GM21619 (cell line): ENCODE measurements around the gene SLC2A4RG.

Source experiments
- ATAC-seq: cut with Tn5 transposase; IDR thresholded peaks from one replicate; pipeline ENCODE4 v1.9.1; 2021; ENCODE audit not compliant: unreplicated experiment

The SLC2A4RG gene

DNA sequence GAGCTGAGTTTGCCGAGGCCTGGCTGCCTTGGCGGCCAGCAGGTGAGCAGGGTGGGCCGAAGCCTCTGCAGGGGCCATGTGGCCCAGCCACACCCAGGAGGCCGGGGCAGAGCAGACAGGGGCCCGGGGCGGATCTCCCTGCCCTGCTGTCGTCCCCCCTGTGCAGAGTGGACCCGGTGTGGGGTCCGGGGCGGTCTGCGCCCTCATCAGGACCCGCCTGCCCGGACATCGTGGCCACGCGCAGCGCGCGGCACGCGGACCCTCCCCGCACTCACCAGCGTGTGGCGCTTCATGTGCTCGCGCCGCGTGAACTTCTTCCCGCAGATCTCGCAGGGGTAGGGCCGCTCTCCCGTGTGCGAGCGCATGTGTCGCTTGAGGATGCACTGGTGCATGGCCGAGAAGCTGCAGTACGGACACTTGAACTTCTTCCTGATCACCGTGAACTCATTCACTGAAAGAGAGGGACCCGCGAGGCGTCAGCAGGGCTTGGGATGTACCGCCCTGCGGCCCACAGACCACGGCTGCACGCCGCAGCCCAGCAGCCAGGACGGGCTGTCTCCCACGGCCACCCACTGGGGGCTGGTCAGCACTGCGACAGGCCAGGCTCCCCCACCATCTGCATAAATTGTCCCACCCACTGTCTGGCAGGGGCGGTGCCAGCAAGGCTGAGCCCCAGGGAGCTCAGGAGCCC lies 13.0 kb downstream of the SLC2A4RG start:
- no peak for ATAC-seq

DNA sequence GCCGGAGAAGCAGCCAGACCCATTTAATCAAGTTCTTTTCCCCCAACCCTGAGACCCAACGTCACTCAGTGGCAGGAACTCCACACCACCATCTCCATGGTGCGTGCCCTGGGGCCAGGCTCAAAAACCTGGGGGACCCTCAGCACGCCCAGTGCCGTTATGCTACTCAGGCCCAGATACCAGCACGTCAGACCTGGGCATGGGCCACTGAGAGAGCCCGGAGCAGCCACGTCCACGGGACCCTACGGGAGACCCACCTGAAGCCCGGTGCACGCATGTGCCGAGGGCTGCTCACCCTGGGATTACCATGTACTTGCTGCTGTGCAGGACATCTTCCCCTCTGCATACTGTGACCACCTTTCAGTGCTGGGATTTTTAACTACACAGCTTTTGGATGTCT lies 13.8 kb downstream of the SLC2A4RG start:
- ATAC-seq, result no peak

DNA sequence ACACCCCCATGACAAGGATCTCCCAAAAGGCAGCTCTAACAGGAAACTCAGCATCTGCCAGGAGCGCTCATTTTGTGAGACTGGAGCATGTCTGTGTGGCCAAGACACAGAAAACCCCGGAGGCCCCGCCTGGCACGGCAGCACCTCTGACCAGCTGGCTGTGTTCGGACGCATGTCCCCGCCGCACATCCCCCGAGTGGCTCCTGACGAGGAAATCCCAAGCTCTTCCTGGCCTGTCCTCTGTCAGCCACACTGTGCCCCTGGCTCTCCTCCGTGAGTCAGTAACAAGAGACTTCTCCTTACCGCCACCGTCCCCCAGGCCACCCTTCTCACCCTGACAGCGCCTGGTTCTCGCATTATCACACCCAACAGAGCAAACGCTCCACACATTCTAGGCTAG lies 14.4 kb downstream of the SLC2A4RG start:
- no peak for ATAC-seq

DNA sequence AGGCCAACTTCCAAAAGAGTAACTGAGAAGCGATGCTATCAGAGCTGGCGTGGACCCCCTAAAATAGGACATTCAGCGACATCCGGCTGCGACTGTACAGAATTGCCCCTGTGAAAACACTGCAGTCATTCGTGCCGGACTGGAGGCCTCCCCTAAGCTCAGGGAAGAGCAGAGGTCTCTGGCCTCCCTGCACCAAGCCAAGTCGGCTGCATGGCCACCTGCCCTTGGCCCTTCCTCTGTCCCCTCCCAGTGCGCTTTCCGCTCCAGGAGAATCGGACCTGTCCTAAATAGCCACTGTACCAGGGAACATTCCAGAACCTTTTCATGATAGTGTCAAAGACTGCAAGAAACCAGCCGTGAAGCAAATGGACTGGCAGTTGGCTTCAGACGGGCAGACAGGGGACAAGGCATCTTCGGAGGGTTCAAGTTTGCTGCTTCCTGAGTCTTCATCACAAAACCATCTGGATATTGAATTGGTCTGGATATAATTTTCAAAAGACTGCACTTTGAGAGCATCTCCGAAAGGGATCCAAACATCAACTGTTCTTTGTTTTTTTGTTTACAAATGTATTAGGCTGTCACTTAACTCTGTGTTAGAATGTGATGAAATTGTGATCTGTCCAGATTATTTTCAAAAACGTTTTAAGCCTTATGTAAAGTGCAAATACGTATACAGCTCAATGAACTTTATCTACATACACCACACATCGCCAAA lies 16.5 kb downstream of the SLC2A4RG start:
- no peak for ATAC-seq

DNA sequence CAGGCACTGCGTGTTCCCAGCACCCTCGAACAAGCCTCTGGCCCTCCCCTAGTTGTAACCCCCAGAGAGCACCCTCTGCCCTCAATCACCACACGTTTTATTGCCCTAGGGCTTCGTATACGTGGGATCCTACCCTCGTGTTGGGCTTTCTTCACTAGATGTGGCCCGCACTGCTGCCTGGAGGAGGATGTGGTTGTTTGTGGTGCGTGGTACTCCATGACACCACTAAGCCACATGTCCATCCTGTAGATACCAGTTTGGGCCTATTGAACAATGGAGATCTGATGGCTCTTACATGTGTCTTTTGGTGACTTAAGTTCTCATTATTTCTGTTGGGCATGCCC lies 17.0 kb downstream of the SLC2A4RG start:
- no peak for ATAC-seq

DNA sequence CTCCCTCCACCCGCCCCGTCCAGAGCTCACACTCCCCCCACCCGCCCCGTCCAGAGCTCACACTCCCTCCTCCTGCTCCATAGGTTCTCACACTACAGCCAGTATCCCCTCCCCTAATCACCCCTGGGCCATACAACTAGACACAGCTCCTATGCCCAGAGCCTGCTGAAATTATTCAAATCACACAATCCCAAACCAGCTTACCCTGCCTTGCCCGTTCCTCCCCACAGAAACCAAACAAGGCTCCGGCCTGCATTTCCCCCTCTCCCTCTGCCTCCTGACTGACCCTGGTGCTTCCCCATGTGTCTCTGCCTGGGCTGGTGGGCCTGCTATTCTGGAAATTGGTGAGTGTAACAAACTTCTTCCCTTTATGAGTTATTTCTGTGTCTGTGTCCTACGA lies 18.6 kb downstream of the SLC2A4RG start:
- ATAC-seq, result no peak

DNA sequence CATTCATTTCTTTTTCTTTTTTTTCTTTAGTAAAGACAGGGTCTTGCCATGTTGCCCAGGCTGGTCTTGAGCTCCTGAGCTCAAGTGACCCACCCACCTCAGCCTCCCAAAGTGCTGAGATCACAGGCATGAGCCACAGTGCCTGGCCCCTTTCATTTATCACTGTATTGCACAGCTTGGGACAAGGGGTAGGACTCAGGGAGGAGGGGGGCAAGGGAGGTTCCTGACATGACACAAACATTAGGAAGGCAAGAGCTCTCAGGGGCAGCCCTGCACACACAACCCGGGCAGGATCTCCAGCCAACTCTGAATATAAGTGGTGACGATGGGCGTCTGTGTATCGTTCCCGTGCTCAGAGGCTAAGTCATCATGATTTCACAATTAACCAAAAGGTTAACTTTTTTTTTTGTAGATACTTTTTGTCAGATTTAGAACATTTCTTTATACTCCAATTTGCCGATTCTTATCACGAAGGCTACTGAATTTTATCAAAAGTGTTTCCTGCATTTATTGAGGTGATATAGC lies 19.9 kb downstream of the SLC2A4RG start:
- no peak for ATAC-seq

DNA sequence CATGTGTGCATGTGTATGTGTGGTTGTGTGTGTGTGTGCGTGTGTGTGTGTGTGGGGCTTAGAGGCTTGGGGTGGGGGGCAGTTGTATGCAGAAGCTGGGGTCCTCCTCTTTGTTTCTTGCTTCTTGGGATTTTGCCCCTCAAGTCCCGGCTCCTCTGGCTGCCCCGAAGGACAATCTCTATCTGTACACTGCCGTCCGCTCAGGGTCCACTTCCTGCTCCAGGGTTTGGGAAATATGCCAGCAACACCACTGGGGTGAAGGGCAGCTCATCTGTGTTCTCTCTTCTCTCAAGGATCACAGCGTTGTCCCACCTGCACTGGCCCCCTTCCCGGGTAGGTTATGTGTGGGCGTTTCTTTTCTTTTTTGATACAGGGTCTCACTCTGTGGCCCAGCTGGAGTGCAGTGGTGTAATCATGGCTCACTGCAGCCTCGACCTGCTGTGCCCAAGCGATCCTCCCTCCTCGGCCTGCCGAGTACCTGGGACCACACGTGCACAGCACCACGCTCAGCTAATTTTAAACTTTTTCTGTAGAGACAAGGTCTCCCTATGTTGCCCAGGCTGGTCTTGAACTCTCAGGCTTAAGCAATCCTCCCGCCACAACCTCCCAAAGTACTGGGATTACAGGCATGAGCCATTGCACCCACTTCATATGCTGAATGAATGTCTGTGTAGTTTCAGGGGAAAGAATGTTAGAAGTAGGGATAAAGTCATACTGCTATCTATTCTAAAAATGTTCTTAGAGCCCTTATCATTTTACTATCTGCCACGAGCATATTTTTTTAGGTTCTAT lies 25.7 kb downstream of the SLC2A4RG start:
- no peak for ATAC-seq

DNA sequence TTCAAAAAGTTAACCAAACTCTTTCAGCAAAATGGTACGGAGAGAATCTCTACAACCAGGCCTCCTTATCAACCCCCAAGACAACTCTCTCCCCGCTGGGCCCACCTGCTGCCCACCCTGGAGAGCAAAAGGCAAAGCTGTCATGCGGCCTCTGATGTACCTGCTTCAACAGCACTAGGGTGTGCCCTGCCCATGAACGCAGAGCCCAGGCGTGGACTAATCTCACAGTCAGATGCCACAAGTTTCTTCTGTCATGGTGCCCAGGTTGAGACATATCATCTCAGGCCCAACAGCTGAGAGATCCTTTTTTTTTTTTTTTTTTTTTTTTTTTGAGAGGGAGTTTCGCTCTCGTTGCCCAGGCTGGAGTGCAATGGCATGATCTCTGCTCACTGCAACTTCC lies 26.3 kb downstream of the SLC2A4RG start:
- ATAC-seq, result no peak

DNA sequence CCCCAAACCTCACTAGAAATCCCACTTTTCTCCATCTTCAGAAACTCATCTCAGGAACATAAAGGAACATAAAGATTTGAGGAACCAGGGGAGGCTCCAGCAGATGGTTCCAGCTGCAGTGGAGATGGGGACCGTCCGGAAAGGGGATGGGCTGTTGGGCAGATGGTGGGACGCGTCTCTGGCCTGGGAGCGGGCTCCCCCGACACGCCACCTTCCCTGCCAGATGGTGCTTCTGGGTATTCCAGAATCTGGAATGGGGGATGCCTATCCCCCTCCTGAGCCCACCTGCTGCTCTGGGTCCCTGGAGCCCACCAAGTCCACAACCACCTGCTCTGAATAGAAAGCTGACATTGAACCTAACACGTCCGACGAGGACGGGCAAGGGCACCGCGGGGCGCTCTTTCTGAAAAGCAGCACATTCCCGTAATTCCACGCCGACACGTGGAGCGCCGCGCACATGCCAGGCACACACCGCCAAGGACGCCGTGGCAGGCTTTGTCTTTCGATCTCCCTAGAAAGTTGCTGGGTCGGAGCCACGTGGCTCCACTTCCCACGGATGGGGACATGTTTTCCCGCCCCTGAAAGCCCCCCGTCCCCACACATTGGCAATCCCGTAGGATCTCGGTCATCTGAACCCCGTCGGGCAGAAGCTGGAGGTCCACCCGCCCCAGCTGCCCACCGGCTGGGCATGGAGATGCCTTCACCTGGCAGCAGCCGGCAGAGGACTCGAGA lies 27.3 kb downstream of the SLC2A4RG start:
- no peak for ATAC-seq

DNA sequence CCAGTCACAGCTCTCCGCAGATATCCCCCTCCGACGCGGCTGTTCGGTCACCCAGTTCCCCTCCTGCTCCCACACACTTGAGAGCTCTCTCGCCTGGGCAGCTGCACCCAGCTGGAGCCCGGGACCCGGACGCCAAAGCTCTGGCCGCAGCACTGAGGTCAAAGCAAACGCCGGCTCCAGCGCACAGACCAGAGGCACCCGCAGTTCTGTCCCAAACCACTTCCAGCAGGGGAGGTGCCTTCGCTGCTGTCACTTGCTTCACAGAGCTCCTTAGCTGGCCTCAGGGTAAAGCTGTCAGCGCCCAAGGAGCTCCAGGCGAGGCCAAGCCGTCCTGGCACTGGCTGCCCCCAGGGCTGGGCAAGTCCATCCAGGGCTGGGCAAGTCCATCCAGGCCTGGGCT lies 27.9 kb downstream of the SLC2A4RG start:
- no peak for ATAC-seq

DNA sequence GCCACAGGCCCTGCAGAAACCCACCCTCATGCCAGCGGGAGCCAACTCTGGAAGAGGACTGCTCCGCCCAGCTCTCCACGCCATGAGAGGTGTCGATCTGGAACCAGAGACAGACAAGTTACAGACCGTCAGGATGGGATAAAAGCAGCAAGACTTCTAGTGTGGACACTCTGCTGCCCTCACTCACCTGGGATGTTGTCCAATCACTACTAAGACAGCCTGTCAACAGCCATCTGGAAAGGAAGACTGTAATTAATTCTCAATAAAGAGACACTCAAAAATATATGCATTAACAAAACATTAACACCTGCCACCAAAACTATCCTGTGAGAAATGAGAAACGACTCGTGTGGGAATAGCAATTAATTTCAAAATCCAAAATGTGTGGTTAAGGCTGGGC lies 28.3 kb downstream of the SLC2A4RG start:
- no peak for ATAC-seq

DNA sequence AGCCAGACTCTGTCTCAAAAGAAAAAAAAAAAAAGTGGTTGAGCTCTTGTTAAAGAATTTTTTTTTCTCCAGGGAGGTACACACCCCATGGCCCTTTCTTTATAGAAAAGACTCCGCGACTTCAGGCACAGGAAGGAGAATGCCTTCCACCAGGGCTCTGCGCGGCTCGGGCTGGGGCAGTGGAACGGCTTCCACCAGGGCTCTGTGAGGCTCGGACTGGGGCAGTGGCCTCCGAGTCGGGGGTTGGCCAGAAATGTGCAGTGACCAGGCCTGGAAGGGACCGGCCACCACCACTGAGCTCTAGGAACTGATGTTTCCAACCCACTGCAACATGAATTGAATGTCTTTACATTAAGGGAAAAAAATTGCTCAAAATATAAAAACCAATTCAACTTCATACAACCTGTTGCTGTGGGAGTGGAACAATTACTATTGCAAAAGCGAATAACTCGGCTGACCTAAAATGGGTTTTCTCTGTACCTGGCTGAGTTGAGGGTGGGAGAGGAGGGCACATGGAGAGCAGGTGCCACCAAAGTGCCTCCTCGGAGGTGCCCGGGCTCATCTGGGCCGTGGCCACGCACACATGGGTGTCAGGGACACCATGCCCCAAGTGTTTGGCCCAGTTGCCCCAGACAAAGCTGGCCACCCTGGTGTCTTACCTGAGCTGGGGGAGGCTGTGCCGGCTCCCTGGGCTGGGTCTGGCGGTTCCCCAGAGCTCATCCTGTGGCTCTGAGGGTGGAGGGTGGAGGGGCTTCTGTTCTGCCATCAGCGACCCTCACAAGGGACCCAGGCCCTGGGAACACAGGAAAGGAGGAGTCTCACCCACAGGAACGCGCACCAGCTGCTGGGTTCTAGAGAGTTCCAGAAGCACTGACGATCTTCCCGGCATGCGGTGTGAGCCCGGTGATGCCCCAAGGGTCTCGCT lies 29.3 kb downstream of the SLC2A4RG start:
- no peak for ATAC-seq

DNA sequence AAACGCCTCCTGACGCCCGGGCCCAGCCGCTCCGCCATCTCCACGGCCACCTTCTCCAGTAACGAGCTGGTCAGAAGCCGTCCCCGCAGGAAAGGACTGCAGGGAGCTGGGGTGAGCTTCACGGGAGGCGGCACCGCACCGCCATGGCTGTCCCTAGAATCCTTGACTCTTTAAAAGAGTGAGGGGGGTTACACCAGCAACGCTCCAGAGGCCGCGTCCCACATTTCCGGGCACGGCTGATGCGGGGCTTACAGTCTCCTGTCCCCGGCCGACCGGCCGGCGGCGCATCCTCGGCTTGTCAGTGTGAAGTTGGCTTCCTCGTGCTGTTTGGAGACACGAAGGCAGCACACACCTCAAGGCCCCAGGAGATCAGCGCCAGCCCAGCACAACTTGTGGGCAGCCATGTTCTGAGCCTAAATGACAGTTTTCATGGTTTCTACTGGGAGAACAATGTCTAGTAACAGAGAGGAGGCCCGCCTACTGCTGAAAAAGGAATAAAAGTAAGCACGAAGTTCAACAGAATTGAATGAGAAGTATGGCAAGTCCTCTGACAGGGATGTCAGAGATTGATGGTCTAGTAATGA lies 30.4 kb downstream of the SLC2A4RG start:
- no peak for ATAC-seq

DNA sequence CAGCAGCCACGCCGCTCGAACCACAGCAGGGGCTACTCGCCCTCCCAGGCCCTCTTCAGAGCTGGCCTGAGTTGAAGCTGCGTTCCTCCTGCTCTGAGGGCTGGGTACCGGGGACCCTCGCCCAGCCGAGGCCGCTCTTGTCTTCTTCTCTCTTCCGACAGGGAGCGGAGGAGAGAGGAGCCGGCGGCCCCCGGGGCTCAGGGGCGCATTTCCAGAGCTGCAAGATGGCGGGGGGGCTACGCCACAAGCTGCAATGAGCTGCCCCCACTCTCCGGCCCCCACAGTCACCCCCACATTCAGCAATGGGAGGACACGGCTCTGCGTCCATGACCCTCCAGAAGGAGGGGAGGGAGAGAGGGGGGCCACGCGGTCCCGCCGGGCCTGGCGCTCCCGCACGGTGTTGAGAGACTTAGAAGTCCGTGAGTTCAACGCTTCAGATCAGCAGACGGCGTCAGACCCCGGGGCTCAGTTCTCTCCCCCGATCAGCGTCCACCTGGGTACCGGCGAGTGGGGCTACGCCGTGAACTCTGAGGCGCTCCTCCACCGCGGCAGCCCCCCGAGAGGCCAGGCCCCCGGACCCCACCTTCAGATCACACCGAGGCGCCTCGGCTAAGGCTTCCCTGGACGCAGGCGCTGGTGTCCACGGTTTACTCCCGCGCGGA lies 31.6 kb downstream of the SLC2A4RG start:
- ATAC-seq, result no peak

DNA sequence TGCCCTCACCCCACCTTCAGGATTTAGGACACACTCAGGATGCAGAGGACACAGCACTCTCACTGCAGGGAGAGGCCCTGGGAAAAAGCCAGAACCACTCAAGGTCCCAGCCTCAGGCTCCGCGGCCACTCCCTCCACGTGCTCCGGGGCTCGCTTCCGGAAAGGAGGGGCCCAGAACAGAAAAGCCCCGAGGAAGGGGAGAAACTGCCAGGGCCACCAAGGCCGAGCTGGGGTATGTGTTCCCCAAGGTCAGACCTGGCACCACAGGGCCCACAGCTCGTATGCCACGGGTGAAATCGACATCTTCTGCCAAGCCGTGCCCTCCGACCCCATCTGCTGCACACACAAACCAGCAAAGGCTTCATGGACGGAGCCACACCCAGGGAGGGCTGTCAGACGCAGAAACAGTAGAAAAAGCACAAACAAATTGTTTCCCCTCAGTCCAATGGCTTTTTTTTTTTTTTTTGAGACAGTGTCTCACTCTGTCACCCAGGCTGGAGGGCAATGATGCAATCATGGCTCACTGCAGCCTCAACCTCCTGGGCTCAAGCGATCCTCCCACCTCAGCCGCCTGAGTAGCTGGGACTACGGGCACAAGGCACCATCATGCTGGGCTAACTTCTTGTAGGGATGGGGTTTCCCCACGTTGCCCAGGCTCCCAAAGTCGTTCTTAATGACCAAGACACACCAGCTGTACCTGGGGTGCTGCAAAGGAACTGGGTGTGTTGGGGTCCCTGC lies 33.4 kb downstream of the SLC2A4RG start:
- no peak for ATAC-seq

DNA sequence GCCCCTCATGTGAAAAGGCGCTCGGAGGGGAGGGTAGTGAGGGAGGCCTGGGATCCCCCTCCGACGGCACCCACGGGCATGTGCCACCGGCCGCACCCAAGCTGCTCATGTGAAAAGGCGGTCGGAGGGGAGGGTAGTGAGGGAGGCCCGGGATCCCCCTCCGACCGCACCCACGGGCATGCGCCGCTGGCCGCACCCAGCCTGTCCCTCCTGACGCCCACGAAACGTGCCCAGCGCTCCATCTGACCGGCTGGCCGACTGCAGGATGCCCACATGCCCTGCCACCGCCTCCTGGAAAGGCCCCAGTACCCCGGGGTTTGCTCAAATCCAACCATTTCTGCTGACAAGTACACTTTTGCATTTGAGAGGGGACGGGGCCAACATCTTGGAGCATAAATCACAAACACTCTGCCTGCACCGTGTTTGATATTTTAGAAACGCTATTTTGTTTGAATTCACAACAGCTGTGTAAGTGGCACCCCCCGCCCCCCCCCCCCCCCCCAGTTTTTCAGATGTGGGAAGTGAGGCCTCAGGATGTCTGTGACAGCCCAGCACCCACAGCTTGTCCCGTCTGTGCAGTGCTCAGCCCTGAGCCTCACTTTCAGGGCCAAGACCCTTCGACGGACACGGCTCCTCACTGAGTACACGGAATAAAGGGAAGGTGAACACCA lies 34.1 kb downstream of the SLC2A4RG start:
- no peak for ATAC-seq

DNA sequence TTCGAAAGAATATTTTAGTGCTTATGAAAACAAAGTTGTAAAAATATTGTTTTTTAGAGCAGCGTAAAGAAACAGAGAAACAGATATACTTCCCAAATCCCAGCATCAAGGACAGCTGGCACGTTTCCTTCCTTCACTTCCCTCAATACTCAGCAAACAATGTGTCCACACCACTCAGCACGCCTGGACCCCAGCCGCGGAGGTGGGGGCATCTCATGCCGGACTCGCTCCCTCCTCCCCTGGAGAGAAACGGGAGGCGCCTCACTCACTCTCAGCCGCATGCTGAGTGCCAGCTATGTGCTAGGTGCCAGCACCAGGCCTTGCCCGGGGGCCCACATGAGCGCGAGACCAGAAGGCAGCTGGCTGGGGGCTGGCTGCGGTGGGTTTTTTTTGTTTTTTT lies 34.7 kb downstream of the SLC2A4RG start:
- ATAC-seq, result no peak
